HG02973 (cell line): Measurements from ENCODE around the gene KIF4A.
A peak's percentile ranks its signal among the peaks of the same experiment; 100 is the strongest.
"Not testable (repeated sequence)": the region's sequence is repeated elsewhere in the genome, so short reads cannot be mapped to it uniquely, and the experiment has no call there.

Source experiments
- ATAC-seq: cut with Tn5 transposase; IDR thresholded peaks from one replicate; pipeline ENCODE4 v1.9.1; 2021; ENCODE audit warnings: moderate library complexity; ENCODE audit not compliant: unreplicated experiment

KIF4A gene

DNA sequence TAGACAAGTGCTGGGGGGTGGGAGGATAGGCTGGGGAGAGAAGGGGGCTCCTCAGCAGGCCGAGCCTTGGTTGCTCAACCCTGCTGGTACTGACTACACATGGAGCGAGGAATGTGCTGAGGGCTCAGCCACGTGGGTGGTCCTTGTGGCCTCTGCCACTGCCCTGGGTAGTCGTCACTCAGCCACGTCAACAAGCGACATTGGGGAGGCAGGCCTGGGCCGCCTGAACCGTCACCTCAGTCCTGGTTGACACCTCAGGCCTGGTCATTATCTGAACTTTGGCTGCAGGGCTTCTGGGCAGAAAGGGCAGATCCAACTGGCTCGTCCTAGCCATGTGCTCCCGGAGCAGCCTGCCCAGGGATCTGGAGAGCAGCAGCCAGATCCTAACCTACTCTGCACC is 70.5 kb downstream of the KIF4A start:
- ATAC-seq = no peak

DNA sequence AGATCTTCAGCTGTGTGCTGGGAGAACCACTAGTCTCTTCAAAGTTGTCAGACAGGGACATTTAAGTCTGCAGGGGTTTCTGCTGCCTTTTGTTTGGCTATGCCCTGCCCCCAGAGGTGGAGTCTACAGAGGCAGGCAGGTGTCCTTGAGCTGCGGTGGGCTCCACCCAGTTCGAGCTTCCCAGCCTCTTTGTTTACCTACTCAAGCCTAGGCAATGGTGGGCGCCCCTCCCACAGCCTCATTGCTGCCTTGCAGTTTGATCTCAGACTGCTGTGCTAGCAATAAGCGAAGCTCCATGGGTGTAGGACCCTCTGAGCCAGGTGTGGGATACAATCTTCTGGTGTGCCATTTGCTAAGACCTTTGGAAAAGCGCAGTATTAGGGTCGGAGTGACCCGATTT is 78.8 kb downstream of the KIF4A start:
- not testable (repeated sequence) for ATAC-seq

DNA sequence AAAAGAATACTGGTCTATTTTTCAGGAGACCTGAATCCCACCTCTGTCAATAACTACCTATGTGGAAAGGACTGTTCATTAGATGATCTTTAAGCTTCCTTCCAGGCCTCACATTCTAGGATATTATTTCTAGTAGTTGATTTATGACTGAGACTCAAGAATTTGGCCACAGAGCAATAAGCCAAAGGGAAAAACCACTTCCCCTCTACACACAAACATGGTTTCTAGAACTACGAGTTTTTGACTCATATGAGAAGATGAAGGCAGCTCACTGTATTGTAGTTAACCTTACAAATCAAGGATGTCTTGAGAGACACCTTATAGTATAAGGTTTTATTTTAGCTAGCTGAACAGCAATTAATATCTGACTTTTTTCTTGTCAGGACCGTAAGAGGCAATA is 96.3 kb downstream of the KIF4A start:
- no peak for ATAC-seq

DNA sequence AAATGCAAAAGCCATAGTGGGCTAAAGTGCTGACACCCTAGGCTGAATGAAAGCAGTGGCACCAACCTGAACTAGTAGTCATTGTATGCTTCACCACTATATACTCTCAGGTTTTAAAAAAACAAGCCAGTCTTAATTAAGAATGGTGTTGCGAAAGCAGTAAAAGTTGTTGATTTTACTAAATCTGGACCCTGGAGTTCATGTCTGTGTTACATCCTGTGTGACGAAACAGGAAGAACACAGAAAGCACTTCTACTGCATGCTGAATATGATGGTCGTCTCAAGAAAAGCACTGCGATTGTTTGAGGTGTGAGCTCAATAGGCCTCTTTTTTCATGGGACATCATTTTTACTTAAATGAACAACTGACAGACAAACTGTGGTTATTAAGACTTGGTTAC is 109.0 kb downstream of the KIF4A start:
- ATAC-seq = no peak

DNA sequence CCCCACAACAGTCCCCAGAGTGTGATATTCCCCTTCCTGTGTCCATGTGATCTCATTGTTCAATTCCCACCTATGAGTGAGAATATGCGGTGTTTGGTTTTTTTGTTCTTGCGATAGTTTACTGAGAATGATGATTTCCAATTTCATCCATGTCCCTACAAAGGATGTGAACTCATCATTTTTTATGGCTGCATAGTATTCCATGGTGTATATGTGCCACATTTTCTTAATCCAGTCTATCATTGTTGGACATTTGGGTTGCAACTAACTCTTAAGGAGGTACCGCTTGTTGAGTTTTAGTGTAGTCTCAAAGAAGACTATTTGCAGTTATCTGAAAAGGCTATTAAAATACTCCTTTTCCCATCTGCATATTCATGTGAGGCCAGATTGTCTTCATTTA is 110.3 kb downstream of the KIF4A start:
- ATAC-seq = not testable (repeated sequence)

DNA sequence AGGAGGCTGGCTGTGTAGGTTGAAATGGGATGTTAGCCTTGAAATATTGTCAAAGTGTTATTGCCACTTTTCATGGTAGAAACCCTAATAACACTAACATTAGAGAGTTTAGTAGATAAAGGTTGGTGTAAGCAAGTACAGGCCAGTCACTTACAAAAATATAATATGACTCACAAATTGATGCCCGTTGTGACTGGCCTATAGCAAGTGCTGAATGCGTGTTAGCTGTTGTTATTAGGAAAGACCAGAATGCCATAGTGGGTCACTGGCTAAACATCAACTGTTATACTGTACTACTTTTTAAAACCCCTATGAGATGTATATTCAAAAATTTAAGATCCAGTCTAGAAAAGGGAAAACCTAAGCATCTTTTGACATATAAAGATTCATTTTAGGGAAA is 112.8 kb downstream of the KIF4A start:
- no peak for ATAC-seq

DNA sequence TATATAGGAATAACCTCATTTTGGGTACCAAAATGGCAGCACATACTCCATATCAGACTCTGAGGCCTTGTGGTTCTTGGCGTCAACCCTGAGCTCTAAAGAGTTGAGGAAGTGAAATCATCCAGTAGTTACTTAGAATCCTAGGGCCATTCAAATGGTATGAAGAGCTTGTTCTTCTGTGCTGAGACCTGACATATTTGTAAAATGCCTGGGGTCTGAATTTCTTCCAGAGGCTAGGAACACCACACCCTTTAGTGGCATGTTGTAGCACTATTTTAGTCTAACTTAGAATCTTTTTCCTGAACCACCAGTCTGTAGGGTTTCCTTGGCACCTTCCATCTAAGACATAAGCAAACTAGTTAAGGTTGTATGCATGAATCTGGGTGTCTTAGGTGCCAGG is 115.1 kb downstream of the KIF4A start:
- ATAC-seq = no peak

DNA sequence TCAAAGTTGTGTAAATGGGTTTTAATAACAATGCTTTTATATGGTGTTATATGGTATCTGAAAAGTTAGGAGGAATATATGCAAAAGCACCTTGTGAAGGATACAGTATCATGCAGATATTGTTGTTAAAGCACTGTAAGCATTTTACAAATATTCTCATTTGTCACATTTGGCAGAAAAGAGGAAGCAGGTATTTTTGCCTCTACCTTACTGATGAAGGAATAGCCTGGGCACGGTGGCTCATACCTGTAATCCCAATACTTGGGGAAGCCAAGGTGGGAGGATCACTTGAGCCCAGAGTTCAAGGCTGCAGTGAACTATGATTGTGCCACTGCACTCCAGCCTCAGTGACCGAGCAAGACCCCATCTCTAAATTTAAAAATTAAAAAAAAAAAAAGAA is 121.0 kb downstream of the KIF4A start:
- ATAC-seq = no peak

DNA sequence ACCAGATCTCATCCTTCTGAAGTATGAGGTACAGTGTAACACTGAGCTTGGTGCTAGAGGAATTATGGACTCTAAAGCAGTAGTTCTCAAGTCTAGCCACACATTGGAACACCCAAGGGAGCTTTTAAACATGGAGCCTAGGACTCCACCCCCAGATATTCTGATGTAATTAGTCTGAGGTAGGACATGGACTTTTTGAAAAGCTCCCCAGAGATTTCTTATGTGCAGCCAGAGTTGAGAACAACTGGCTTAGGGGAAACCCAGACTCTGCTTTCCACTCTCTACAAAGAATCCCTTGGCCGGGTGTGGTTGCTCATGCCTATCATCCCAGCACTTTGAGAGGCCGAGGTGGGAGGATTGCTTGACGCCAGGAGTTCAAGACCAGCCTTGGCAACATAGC is 121.6 kb downstream of the KIF4A start:
- ATAC-seq = no peak

DNA sequence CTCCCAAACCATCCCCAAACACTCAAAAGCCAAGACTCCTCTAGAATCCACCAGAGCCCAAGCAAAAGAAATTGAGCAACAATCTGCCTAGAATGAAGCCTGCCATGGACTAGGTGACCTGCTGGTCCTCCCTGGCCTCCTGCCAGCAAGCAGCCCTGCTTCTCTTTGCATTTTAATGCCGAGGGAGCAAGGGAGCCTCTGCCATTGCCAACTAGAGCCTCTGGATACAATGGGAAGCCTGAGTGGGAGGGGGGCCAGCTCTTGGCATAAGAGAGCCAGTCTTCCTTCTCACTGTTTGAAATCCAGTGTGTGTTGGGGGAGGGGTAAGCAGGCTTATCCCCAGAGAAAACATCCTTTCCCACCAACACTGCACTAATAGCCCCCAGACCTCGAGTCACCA is 131.7 kb downstream of the KIF4A start:
- ATAC-seq = no peak

DNA sequence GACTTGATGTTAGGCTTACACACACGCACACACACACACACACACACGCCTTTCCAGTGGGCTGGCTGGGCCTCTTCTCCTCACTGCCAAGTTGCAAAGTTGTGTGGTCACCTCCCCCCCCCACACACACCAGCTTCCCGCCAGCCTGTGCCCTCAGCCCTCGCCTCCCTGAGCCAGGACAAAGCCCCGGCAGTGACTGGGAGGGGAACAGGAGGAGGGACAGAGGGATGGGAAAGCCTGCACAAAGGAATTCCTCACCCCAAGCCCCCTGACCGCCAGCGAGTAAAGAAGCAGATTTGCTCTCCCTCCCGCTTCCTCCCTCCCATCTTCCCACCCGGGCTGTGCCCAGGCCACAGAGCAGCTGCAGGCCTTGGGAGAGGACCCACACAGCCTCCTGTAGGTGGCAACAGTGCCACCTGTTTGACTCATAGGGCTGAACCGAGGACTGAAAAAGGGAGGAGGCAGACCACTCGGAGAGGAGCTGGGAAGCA is 133.0 kb downstream of the KIF4A start, which contains the start of gene GDPD2:
TSS of gene GDPD2 (plus strand) at position 464 of the 491 bp plus-strand sequence. CDS start 1,671 bp downstream, outside the sequence.
- no peak for ATAC-seq

DNA sequence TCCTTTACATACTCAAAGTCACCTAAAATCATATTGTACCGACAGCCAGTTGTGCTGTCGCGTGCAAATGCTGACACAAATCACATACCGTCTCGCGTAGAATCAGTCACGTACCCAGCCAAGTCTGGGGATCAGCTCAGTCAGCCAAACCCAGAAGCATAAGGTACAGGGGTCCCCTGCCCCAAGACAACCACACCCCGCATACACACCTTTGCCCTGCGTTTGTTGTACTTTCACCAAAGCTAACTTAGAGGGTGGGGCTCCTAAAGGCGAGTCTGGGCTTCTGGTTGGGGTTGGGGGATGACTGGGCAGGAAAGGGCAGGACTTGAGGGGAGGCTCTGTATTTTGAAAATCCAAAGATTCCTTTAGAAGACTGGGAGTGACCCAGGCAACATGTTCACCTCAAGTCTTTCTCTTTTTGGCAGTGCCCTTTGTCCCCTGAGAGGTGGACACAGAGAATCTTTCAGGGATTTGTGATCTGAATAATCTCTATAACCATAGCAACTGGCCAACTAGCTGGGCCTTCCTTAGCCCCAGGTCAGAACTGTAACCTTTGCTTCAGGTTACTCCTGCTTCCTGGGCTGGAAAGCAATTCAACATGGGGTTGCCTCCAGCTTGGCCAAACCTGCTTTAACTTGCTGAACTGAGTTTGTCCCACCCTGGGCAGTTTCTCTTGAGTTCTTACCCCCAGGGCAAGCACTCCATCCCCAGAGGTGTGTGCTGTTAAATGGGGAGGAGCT is 134.2 kb downstream of the KIF4A start:
- no peak for ATAC-seq

DNA sequence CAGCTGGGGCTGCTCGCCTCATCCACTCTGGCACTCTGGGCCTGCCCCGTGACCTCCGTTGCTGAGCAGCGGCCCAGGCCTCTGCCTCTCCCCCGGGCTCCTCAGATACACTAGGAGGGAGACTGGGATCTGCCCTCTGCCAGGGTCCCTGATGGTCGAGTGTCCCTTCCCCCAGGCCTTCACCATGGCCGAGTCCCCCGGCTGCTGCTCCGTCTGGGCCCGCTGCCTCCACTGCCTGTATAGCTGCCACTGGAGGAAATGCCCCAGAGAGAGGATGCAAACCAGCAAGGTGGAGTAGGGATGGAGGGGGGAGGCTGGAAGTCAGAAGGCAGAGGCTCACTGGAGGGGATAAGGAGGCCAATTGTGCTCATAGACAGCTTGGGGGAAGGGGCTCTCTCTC is 134.9 kb downstream of the KIF4A start:
- ATAC-seq = no peak

DNA sequence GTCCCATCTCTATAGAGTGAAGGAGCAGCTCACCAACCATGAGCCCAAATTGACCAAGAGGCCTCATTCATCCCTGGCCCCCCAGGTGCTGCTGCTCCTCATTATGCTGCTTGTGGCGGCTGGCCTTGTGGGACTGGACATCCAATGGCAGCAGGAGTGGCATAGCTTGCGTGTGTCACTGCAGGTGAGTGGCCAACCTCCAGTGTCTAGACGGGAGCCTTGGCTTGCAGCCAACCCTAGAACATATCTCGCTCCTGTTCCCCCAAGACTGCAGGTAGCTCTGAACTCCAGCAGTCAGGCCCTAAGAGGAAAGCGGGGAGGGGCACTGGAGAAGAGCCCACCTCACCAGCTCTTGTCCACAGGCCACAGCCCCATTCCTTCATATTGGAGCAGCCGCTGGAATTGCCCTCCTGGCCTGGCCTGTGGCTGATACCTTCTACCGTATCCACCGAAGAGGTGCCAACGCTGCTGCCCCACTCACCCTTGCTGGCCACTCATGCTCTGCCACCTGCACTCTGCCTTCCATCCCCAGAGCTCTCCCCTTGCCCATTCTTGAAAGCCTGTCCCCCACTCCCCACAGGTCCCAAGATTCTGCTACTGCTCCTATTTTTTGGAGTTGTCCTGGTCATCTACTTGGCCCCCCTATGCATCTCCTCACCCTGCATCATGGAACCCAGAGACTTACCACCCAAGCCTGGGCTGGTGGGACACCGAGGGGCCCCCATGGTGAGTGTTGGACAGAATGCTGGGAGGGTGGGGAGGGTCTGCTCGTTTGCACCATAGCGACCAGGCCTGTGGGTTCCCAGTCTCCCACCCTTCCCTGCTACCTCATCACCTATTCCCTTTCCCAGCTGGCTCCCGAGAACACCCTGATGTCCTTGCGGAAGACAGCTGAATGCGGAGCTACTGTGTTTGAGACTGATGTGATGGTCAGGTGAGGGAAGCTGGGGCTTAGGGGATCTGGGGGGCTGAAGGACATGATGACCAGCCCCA is 136.7 kb downstream of the KIF4A start:
- ATAC-seq = no peak

DNA sequence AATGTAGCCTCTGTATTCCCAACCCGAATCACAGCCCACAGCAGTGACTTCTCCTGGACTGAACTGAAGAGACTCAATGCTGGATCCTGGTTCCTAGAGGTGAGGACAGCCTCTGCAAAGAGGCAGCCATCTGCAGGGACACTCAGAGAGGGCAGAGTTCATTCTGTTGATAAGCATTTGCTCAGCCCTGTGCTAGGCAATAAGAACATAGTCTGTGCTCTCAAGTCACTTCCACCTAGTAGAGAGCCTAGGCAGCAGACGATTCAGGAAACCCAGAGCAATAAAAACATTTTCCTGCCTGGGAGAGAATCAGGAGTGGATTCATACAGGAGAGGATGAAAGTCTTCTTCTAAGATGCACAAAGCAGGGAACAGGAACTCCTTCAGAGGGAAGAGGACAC is 137.5 kb downstream of the KIF4A start:
- ATAC-seq = no peak

DNA sequence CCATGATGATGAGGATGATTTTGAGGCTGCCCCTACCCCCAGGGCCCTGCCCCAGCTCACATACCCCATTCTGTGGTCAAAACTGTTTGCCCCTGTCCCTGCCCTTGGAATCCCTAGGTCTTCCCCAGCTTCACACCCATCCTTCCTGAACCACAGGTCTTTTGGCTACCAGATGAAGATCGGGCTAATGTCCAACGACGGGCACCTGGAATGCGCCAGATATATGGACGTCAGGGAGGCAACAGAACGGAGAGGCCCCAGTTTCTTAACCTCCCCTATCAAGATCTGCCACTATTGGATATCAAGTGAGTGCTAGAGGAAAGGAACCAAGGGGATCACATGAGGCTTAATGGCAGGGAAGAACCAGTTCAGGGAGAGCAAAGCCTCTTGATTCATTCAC is 139.9 kb downstream of the KIF4A start:
- ATAC-seq = no peak

DNA sequence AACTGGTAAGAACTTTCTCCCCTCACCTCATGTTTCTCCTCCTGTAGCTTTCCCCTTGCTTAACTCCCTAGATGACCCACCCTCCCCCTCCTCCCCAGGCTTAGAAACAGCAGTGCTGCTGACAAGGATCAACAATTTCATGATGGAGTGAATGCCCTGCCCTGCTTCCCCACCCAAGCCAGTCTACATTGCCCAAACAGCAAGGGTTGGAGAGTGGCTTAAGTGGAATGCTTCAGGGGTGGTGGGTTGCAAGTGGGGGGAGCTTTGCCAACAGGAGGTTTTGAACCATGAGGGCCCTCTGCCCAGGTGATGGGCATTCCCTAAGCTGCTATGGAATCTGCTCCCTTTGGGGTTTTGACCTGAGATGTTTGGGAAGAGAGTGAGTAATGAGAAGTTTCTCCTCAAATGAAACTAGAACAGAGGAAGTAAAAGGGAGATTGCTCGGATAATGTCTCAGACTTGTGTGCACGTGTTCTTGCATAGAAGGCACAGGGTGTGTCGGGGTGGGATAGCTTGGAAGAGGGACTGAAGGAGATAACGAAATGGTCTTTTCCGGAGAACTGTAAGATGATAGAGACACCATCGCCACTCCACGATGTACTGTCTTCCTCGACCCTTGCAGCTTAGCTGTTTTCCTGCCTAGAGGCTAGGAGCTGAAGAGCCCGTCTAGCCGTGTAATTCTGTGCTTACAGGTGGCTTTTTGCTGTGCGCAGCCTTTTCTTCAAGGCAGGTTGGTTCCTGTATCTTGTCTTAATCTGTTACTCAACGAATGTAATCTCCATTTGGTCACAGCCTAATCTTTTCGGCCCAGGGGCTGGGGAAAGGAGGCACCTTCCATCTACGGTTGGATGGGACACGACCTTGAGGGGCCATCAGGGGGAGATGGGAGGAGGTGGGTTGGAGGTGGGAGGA is 143.3 kb downstream of the KIF4A start:
- no peak for ATAC-seq

DNA sequence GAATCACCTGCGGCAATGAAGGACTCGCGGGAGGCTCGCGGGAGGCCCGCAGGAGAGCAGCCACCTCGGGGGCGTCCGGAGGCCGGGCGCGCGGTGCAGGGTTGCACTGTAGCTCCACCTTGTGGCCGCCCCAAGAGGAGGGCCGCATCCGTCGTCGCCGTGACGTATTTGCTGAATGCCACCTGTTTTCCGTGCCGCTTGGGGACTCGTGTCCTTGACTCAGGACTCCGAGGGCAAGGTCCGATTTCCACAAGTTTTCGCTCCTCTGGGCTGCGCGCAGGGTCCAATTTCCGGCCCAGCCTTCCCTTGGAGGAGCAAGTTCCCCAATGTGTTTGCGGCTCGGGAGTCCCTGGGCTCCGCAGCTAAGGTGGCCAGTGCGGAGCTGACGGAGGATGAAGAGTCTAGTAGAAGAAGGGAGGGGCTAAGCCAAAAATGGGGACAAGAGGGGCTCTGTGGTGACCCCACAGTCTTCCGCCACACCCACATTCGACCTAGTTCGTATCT is 144.0 kb downstream of the KIF4A start:
- peak; percentile 66 for ATAC-seq

DNA sequence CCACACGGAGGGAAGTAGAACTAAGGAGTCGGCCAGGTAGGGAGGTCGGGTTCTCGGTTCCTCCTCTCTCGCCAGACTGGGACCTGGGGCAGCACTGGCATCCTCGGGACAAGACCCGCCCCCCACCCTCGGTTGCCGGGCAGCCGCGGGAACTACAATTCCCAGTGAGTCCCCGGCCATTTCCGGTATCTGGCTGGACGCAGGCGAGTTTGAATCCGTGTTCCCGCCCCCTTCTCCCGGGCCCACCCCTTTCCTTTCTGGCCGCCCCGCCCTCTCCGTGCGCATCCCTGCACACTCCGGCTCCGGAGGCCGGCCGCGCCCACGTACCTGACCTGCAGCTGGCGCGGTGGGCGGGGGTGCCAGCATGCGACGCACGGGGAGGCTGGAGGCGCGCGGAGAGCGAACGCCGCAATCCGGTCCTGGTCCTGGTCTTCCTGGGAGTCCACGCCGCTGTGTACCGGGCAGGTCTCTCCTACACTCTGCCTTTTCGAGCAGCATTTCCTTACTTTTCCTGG is 144.5 kb downstream of the KIF4A start:
- peak; percentile 62 for ATAC-seq

DNA sequence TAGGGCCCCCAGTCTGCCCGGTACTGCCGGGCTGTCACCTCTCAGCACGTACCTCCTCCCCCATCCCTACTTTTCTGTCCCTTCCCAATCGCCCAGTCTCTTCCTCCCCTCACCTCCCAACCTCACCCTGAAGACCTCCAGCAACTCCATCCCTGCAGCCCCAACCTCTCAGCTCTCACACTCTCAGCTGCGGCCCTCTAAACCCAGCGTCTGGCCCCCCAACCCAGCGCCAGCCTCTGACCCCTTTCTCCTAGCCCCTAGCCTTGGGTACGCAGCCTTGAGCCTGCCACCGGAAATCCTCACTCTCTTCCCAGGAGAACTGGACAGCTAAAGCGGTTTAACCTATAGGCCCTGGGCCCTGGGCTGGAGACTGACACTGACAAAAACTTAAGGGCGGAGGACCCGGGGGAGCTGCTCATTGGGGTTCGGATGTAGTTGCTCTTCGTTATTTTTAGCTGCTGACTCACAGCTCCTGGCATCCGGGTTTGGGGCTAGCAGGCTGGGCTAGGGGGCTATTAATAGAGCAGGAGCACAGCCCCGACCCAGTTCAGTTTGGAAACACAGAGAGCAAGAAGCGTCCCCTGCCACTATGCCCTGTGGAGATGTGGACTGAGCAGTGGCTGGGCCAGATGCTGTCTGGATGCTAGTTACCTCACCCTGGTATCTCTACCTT is 145.1 kb downstream of the KIF4A start:
- no peak for ATAC-seq
